ENCODE data around the gene NUDT2. TPM values are rescaled to one million over a fixed set of nuclear protein-coding genes. Genes with fewer than 3 reads are reported as not detected.
"Not testable (repeated sequence)": the region's sequence is repeated elsewhere in the genome, so short reads cannot be mapped to it uniquely, and the experiment has no call there.

The NUDT2 gene
- total RNA-seq, 1 donor from 2014 or later, result 32.9 TPM

DNA sequence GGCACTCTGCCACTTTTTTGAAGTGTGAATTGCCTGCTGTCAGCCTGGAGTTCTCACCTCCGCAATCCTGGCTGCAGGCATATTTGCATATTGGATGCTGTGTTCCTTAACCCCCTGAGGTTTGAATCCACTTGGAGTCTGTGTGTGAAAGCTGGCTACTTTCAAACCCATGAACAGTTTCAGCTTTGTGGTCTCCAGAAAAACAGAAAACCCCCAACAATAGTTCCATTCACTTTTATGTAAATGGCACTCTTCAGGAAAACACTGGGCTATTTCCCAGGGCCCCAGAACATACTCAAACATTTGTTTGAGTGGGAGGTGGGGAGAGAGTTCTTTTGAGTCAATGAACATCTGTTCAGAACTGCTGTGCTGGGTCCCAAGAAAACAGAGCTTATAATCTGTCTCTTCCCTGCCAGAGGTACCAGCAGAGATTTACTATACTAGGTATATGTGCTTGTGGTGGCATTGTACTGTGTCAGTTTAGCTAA is 5.0 kb downstream of the NUDT2 start:
- peaks cover 14 to 35% (median 21%) of the 10 kb centered on the region in 3 donors for H3K4me1 ChIP-seq (ENCODE audit: control insufficient read depth in 3 of 3, insufficient read depth in 3 of 3, low read length in 3 of 3)
- no peaks in the 10 kb centered on the region for H3K9me3 ChIP-seq (ENCODE audit: control insufficient read depth in 3 of 3, low read length in 3 of 3)
- no peak overlapping the region for H3K27ac ChIP-seq (ENCODE audit: low read depth, low read length)
- H3K4me3 ChIP-seq (ENCODE audit: low read length in 3 of 3), result no peak overlapping the region
- no peak overlapping the region for H3K9ac ChIP-seq (ENCODE audit: low read depth in 1 of 3, low read length in 3 of 3)
- no peaks in the 10 kb centered on the region for H3K27me3 ChIP-seq (ENCODE audit: control insufficient read depth in 3 of 3, insufficient read depth in 3 of 3, low read length in 3 of 3)
- H3K36me3 ChIP-seq (ENCODE audit: control insufficient read depth in 3 of 3, insufficient read depth in 3 of 3, low read length in 3 of 3), result peaks cover 2 to 11% (median 9%) of the 10 kb centered on the region in 3 donors

- peaks cover 2 to 15% (median 9%) of the 10 kb centered on the region in 3 donors for H3K36me3 ChIP-seq (ENCODE audit: control insufficient read depth in 3 of 3, insufficient read depth in 3 of 3, low read length in 3 of 3)
- no peak overlapping the region for H3K4me3 ChIP-seq (ENCODE audit: low read length in 3 of 3)
- peaks cover 14 to 36% (median 23%) of the 10 kb centered on the region in 3 donors for H3K4me1 ChIP-seq (ENCODE audit: control insufficient read depth in 3 of 3, insufficient read depth in 3 of 3, low read length in 3 of 3)
- no peaks in the 10 kb centered on the region for H3K9me3 ChIP-seq (ENCODE audit: control insufficient read depth in 3 of 3, low read length in 3 of 3)
- no peaks in the 10 kb centered on the region for H3K27me3 ChIP-seq (ENCODE audit: control insufficient read depth in 3 of 3, insufficient read depth in 3 of 3, low read length in 3 of 3)
- H3K27ac ChIP-seq (ENCODE audit: low read depth, low read length), result no peak overlapping the region
- H3K9ac ChIP-seq (ENCODE audit: low read depth in 1 of 3, low read length in 3 of 3), result peak overlapping the region in 1 of 3 donors; percentile 8
Observed at GRCh38 chr9:34334916-34335315, 5.5 kb downstream of the NUDT2 start.

GRCh38 chr9:34335376-34335775 is 6.0 kb downstream of the NUDT2 start:
- H3K36me3 ChIP-seq (ENCODE audit: control insufficient read depth in 3 of 3, insufficient read depth in 3 of 3, low read length in 3 of 3), result peaks cover 4 to 18% (median 11%) of the 10 kb centered on the region in 3 donors

DNA sequence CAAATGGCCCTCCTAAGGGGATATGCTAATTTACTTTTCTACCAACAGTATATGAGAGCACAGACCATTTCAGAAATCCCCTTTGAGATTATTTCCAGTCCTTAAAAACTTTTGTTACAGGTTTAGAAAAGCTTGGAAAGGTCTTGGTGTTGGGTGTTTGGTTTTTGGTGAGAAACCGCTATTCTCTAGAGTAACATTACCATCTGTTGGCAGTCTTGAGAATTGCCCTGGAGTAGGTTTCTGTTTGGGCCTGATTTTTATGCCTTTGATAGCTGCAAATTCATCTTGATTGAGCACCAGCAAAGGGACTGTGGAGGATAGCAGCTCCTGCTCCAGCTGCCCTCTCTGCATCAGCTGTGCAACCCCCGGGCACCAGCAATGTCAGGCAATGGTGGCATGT is 8.0 kb downstream of the NUDT2 start:
- Histone ChIP-seq H3K36me3 (ENCODE audit: control insufficient read depth in 3 of 3, insufficient read depth in 3 of 3, low read length in 3 of 3) (peaks cover 7 to 26% (median 19%) of the 10 kb centered on the region in 3 donors), H3K27me3 (ENCODE audit: control insufficient read depth in 3 of 3, insufficient read depth in 3 of 3, low read length in 3 of 3) (no peaks in the 10 kb centered on the region), H3K4me1 (ENCODE audit: control insufficient read depth in 3 of 3, insufficient read depth in 3 of 3, low read length in 3 of 3) (peaks cover 15 to 24% (median 20%) of the 10 kb centered on the region in 3 donors), H3K9ac (ENCODE audit: low read depth in 1 of 3, low read length in 3 of 3) (no peak overlapping the region), H3K27ac (ENCODE audit: low read depth, low read length) (no peak overlapping the region), H3K9me3 (ENCODE audit: control insufficient read depth in 3 of 3, low read length in 3 of 3) (no peaks in the 10 kb centered on the region), H3K4me3 (ENCODE audit: low read length in 3 of 3) (no peak overlapping the region)

More at GRCh38 chr9:34335376-34335775, 6.0 kb downstream of the NUDT2 start:
- peak overlapping the region in 1 of 3 donors; percentile 8 for H3K9ac ChIP-seq (ENCODE audit: low read depth in 1 of 3, low read length in 3 of 3)
- no peak overlapping the region for H3K27ac ChIP-seq (ENCODE audit: low read depth, low read length)
- H3K27me3 ChIP-seq (ENCODE audit: control insufficient read depth in 3 of 3, insufficient read depth in 3 of 3, low read length in 3 of 3), result no peaks in the 10 kb centered on the region
- H3K9me3 ChIP-seq (ENCODE audit: control insufficient read depth in 3 of 3, low read length in 3 of 3), result no peaks in the 10 kb centered on the region
- peaks cover 11 to 32% (median 20%) of the 10 kb centered on the region in 3 donors for H3K4me1 ChIP-seq (ENCODE audit: control insufficient read depth in 3 of 3, insufficient read depth in 3 of 3, low read length in 3 of 3)
- no peak overlapping the region for H3K4me3 ChIP-seq (ENCODE audit: low read length in 3 of 3)

GRCh38 chr9:34338079-34338478 is 8.7 kb downstream of the NUDT2 start:
- Histone ChIP-seq H3K4me1 (ENCODE audit: control insufficient read depth in 3 of 3, insufficient read depth in 3 of 3, low read length in 3 of 3) (peaks cover 20 to 26% (median 24%) of the 10 kb centered on the region in 3 donors), H3K9ac (ENCODE audit: low read depth in 1 of 3, low read length in 3 of 3) (peak overlapping the region in 1 of 3 donors; percentile 41), H3K36me3 (ENCODE audit: control insufficient read depth in 3 of 3, insufficient read depth in 3 of 3, low read length in 3 of 3) (peaks cover 7 to 26% (median 19%) of the 10 kb centered on the region in 3 donors)
- not testable (repeated sequence) for H3K27ac ChIP-seq (ENCODE audit: low read depth, low read length); H3K9me3 ChIP-seq (ENCODE audit: control insufficient read depth in 3 of 3, low read length in 3 of 3); H3K27me3 ChIP-seq (ENCODE audit: control insufficient read depth in 3 of 3, insufficient read depth in 3 of 3, low read length in 3 of 3); H3K4me3 ChIP-seq (ENCODE audit: low read length in 3 of 3)

- peak overlapping the region in 1 of 3 donors; percentile 14 for H3K4me3 ChIP-seq (ENCODE audit: low read length in 3 of 3)
- no peaks in the 10 kb centered on the region for H3K27me3 ChIP-seq (ENCODE audit: control insufficient read depth in 3 of 3, insufficient read depth in 3 of 3, low read length in 3 of 3)
- no peaks in the 10 kb centered on the region for H3K9me3 ChIP-seq (ENCODE audit: control insufficient read depth in 3 of 3, low read length in 3 of 3)
- H3K27ac ChIP-seq (ENCODE audit: low read depth, low read length), result no peak overlapping the region
- H3K36me3 ChIP-seq (ENCODE audit: control insufficient read depth in 3 of 3, insufficient read depth in 3 of 3, low read length in 3 of 3), result peaks cover 8 to 30% (median 19%) of the 10 kb centered on the region in 3 donors
- H3K4me1 ChIP-seq (ENCODE audit: control insufficient read depth in 3 of 3, insufficient read depth in 3 of 3, low read length in 3 of 3), result peaks cover 28 to 34% (median 31%) of the 10 kb centered on the region in 3 donors
- peak overlapping the region in 2 of 3 donors; percentile 10 to 41 for H3K9ac ChIP-seq (ENCODE audit: low read depth in 1 of 3, low read length in 3 of 3)
Observed at GRCh38 chr9:34338665-34339385, 9.5 kb downstream of the NUDT2 start.

GRCh38 chr9:34341659-34342295 is 12.4 kb downstream of the NUDT2 start:
- H3K9me3 ChIP-seq (ENCODE audit: control insufficient read depth in 3 of 3, low read length in 3 of 3), result no peaks in the 10 kb centered on the region
- H3K4me3 ChIP-seq (ENCODE audit: low read length in 3 of 3), result no peak overlapping the region
- H3K4me1 ChIP-seq (ENCODE audit: control insufficient read depth in 3 of 3, insufficient read depth in 3 of 3, low read length in 3 of 3), result peaks cover 35 to 44% (median 41%) of the 10 kb centered on the region in 3 donors
- no peak overlapping the region for H3K27ac ChIP-seq (ENCODE audit: low read depth, low read length)
- peaks cover 8 to 28% (median 19%) of the 10 kb centered on the region in 3 donors for H3K36me3 ChIP-seq (ENCODE audit: control insufficient read depth in 3 of 3, insufficient read depth in 3 of 3, low read length in 3 of 3)
- H3K9ac ChIP-seq (ENCODE audit: low read depth in 1 of 3, low read length in 3 of 3), result no peak overlapping the region
- H3K27me3 ChIP-seq (ENCODE audit: control insufficient read depth in 3 of 3, insufficient read depth in 3 of 3, low read length in 3 of 3), result no peaks in the 10 kb centered on the region

DNA sequence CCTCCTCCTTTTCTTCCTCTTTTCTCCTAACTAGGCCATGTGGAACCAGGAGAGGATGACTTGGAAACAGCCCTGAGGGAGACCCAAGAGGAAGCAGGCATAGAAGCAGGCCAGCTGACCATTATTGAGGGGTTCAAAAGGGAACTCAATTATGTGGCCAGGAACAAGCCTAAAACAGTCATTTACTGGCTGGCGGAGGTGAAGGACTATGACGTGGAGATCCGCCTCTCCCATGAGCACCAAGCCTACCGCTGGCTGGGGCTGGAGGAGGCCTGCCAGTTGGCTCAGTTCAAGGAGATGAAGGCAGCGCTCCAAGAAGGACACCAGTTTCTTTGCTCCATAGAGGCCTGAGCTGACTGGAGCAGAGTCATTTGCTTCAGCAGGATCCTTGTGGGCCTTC is 13.7 kb downstream of the NUDT2 start:
- no peaks in the 10 kb centered on the region for H3K27me3 ChIP-seq (ENCODE audit: control insufficient read depth in 3 of 3, insufficient read depth in 3 of 3, low read length in 3 of 3)
- peak overlapping the region in 2 of 3 donors; percentile 56 to 63 for H3K9ac ChIP-seq (ENCODE audit: low read depth in 1 of 3, low read length in 3 of 3)
- H3K4me1 ChIP-seq (ENCODE audit: control insufficient read depth in 3 of 3, insufficient read depth in 3 of 3, low read length in 3 of 3), result peaks cover 35 to 41% (median 37%) of the 10 kb centered on the region in 3 donors

GRCh38 chr9:34343605-34344004 is 14.2 kb downstream of the NUDT2 start:
- H3K27ac ChIP-seq (ENCODE audit: low read depth, low read length), result peak overlapping the region; percentile 72
- H3K27me3 ChIP-seq (ENCODE audit: control insufficient read depth in 3 of 3, insufficient read depth in 3 of 3, low read length in 3 of 3), result no peaks in the 10 kb centered on the region
- H3K36me3 ChIP-seq (ENCODE audit: control insufficient read depth in 3 of 3, insufficient read depth in 3 of 3, low read length in 3 of 3), result peaks cover 8 to 27% (median 17%) of the 10 kb centered on the region in 3 donors

More for the DNA sequence above, 13.7 kb downstream of the NUDT2 start:
- Histone ChIP-seq H3K36me3 (ENCODE audit: control insufficient read depth in 3 of 3, insufficient read depth in 3 of 3, low read length in 3 of 3) (peaks cover 8 to 28% (median 17%) of the 10 kb centered on the region in 3 donors), H3K4me3 (ENCODE audit: low read length in 3 of 3) (peak overlapping the region in 1 of 3 donors; percentile 49), H3K9me3 (ENCODE audit: control insufficient read depth in 3 of 3, low read length in 3 of 3) (no peaks in the 10 kb centered on the region), H3K27ac (ENCODE audit: low read depth, low read length) (peak overlapping the region; percentile 72)

More at GRCh38 chr9:34343605-34344004, 14.2 kb downstream of the NUDT2 start:
- Histone ChIP-seq H3K9me3 (ENCODE audit: control insufficient read depth in 3 of 3, low read length in 3 of 3) (no peaks in the 10 kb centered on the region), H3K4me1 (ENCODE audit: control insufficient read depth in 3 of 3, insufficient read depth in 3 of 3, low read length in 3 of 3) (peaks cover 32 to 37% (median 33%) of the 10 kb centered on the region in 3 donors), H3K4me3 (ENCODE audit: low read length in 3 of 3) (no peak overlapping the region), H3K9ac (ENCODE audit: low read depth in 1 of 3, low read length in 3 of 3) (peak overlapping the region; percentile 56 to 63 (median 61))
